IMR-90 (cell line): Measurements from ENCODE around the gene DUS1L.

Source experiments
- CEBPB ChIP-seq: IDR thresholded peaks from 2 replicates; pipeline ENCODE4 v1.6.1; 2012; ENCODE audit warnings: low read depth, low read length, improper control_type of control experiment
- CHD1 ChIP-seq: IDR thresholded peaks from 2 replicates; pipeline ENCODE4 v1.6.1; 2012; ENCODE audit warnings: low read depth, low read length, improper control_type of control experiment
- MAFK ChIP-seq: IDR thresholded peaks from 2 replicates; pipeline ENCODE4 v1.6.1; 2012; ENCODE audit warnings: low read depth, low read length, improper control_type of control experiment
- MXI1 ChIP-seq: IDR thresholded peaks from 2 replicates; pipeline ENCODE4 v1.6.1; 2012; ENCODE audit warnings: low read depth, mild to moderate bottlenecking, low read length, moderate library complexity, borderline replicate concordance
- NFE2L2 ChIP-seq: fragments of 150-350 bp; IDR thresholded peaks from 2 replicates; pipeline ENCODE4 v1.6.1; 2016; ENCODE audit warnings: low read depth, mild to moderate bottlenecking, low read length
- POLR2A ChIP-seq: IDR thresholded peaks from 2 replicates; pipeline ENCODE4 v1.6.1; 2012; ENCODE audit warnings: mild to moderate bottlenecking, low read depth, low read length
- RAD21 ChIP-seq: IDR thresholded peaks from 2 replicates; pipeline ENCODE4 v1.6.1; 2012; ENCODE audit warnings: low read length, improper control_type of control experiment
- RCOR1 ChIP-seq: IDR thresholded peaks from 2 replicates; pipeline ENCODE4 v1.6.1; 2012; ENCODE audit warnings: mild to moderate bottlenecking, low read length, improper control_type of control experiment; ENCODE audit not compliant: insufficient replicate concordance
- RFX5 ChIP-seq: IDR thresholded peaks from 2 replicates; pipeline ENCODE4 v1.8.0; 2012; ENCODE audit warnings: low read depth, mild to moderate bottlenecking, low read length, moderate library complexity
- SMC3 ChIP-seq: fragments of 150-350 bp; IDR thresholded peaks from 2 replicates; pipeline ENCODE4 v1.6.1; 2016; ENCODE audit warnings: low read depth, mild to moderate bottlenecking, antibody characterized with exemption, low read length, moderate library complexity
- TF ChIP-seq, protein P1 (sequence below): fragments of 150-350 bp; IDR thresholded peaks from 2 replicates; pipeline ENCODE4 v1.6.1; 2017; ENCODE audit warnings: mild to moderate bottlenecking, antibody characterized with exemption, low read length, low read depth
- TF ChIP-seq, protein P2 (sequence below): conservative IDR thresholded peaks from 2 replicates; pipeline ENCODE4 v1.5.1; 2012; ENCODE audit warnings: mild to moderate bottlenecking, low read depth, low read length, improper control_type of control experiment
- TF ChIP-seq, protein P3 (sequence below): fragments of 150-350 bp; IDR thresholded peaks from 2 replicates; pipeline ENCODE4 v1.6.1; 2016; ENCODE audit warnings: low read depth, mild to moderate bottlenecking, low read length, moderate library complexity, borderline replicate concordance

DNA sequence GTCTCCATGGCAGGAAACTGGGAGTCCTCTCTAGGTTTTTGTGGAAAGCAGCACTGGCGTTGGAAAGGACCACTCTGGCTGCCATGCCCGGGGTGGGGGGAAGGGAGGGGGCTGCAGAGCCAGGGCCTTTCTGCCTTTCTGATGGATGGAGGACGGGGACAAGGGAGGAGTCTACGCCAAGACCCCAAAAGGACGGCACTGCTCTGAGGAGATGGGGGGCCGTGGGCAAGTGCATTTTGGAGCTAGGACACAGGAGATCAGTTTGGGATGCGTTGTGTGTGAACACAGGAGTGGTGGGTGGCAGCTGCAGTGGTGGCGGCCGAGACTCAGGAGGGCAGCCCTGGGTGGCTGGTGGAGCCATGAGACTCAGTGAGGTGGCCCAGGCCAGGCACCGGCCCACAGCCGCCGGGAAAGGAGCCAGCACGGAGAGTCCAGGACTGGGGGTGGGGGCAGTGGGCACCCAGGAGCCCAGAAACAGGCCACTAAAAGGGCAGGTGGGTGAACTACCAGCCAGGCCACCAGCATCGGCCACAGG is 45.0 kb downstream of the DUS1L start:
- TF ChIP-seq POLR2A, result no peak
- TF ChIP-seq, protein P1, sequence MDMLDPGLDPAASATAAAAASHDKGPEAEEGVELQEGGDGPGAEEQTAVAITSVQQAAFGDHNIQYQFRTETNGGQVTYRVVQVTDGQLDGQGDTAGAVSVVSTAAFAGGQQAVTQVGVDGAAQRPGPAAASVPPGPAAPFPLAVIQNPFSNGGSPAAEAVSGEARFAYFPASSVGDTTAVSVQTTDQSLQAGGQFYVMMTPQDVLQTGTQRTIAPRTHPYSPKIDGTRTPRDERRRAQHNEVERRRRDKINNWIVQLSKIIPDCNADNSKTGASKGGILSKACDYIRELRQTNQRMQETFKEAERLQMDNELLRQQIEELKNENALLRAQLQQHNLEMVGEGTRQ, result no peak
- TF ChIP-seq, protein P2, sequence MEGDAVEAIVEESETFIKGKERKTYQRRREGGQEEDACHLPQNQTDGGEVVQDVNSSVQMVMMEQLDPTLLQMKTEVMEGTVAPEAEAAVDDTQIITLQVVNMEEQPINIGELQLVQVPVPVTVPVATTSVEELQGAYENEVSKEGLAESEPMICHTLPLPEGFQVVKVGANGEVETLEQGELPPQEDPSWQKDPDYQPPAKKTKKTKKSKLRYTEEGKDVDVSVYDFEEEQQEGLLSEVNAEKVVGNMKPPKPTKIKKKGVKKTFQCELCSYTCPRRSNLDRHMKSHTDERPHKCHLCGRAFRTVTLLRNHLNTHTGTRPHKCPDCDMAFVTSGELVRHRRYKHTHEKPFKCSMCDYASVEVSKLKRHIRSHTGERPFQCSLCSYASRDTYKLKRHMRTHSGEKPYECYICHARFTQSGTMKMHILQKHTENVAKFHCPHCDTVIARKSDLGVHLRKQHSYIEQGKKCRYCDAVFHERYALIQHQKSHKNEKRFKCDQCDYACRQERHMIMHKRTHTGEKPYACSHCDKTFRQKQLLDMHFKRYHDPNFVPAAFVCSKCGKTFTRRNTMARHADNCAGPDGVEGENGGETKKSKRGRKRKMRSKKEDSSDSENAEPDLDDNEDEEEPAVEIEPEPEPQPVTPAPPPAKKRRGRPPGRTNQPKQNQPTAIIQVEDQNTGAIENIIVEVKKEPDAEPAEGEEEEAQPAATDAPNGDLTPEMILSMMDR, result no peak
- TF ChIP-seq CHD1, result no peak
- no peak for TF ChIP-seq RCOR1
- TF ChIP-seq SMC3, result no peak
- no peak for TF ChIP-seq RFX5
- no peak for TF ChIP-seq CEBPB
- TF ChIP-seq MXI1, result no peak
- TF ChIP-seq RAD21, result no peak
- TF ChIP-seq NFE2L2, result no peak
- TF ChIP-seq, protein P3, sequence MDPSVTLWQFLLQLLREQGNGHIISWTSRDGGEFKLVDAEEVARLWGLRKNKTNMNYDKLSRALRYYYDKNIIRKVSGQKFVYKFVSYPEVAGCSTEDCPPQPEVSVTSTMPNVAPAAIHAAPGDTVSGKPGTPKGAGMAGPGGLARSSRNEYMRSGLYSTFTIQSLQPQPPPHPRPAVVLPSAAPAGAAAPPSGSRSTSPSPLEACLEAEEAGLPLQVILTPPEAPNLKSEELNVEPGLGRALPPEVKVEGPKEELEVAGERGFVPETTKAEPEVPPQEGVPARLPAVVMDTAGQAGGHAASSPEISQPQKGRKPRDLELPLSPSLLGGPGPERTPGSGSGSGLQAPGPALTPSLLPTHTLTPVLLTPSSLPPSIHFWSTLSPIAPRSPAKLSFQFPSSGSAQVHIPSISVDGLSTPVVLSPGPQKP, result no peak
- TF ChIP-seq MAFK, result no peak
